Spleen (tissue), 13 donors: ENCODE measurements around the gene CYP2F1. TPM values are rescaled to one million over a fixed set of nuclear protein-coding genes. Genes with fewer than 3 reads are reported as not detected.

Experiments used
- DNase-seq: peaks from one replicate; pipeline ENCODE4 v3.0.0-alpha.2; 2020
- H3K27ac ChIP-seq, 8 donors: fragments of 200-600 bp; sonication (generic) in 7 of 8; 1 replicate in 4 of 8; 2 replicates in 4 of 8; pipeline versions ENCODE4 v1.5.0 to v1.8.0; 2016 to 2021; ENCODE audit warnings: inconsistent platforms in 4 of 8, mild to moderate bottlenecking in 4 of 8, moderate library complexity in 1 of 8
- H3K27me3 ChIP-seq, 7 donors: fragments of 200-600 bp; sonication (generic) in 6 of 7; replicated peaks in 1 of 7; 1 replicate in 4 of 7; 2 replicates in 3 of 7; pipeline versions ENCODE4 v1.5.0 to v1.8.0; 2016 to 2021; ENCODE audit warnings: inconsistent platforms in 3 of 7, mild to moderate bottlenecking in 1 of 7
- H3K36me3 ChIP-seq, 6 donors: fragments of 200-600 bp; sonication (generic) in 5 of 6; 1 replicate in 4 of 6; 2 replicates in 2 of 6; pipeline versions ENCODE4 v1.5.0 to v1.8.0; 2016 to 2021; ENCODE audit warnings: inconsistent platforms in 2 of 6
- H3K4me1 ChIP-seq, 6 donors: fragments of 200-600 bp; sonication (generic) in 5 of 6; 1 replicate in 3 of 6; 2 replicates in 3 of 6; pipeline versions ENCODE4 v1.5.0 to v1.8.0; 2016 to 2021; ENCODE audit warnings: inconsistent platforms in 3 of 6
- H3K4me3 ChIP-seq, 8 donors: fragments of 200-600 bp; sonication (generic) in 7 of 8; 1 replicate in 4 of 8; 2 replicates in 4 of 8; pipeline versions ENCODE4 v1.5.0 to v1.8.0; 2016 to 2021; ENCODE audit warnings: inconsistent platforms in 4 of 8, mild to moderate bottlenecking in 4 of 8, moderate library complexity in 2 of 8
- H3K9me3 ChIP-seq, 8 donors: fragments of 200-600 bp; sonication (generic) in 7 of 8; 1 replicate in 4 of 8; 2 replicates in 4 of 8; pipeline versions ENCODE4 v1.5.0 to v1.8.0; 2016 to 2021; ENCODE audit warnings: inconsistent platforms in 4 of 8
- CTCF ChIP-seq, 11 experiments: fragments of 200-600 bp in 7 of 11; fragments of 450-650 bp in 4 of 11; sonication (generic) in 4 of 11; IDR thresholded peaks in 8 of 11; conservative IDR thresholded peaks in 3 of 11; 1 replicate in 7 of 11; 2 replicates in 4 of 11; pipeline versions ENCODE4 v1.4.0 to v1.8.0; 2016 to 2021; ENCODE audit warnings: antibody characterized with exemption in 11 of 11, inconsistent platforms in 4 of 11, mild to moderate bottlenecking in 1 of 11
- POLR2A ChIP-seq, 3 donors: fragments of 450-650 bp; IDR thresholded peaks; one replicate each; pipeline ENCODE4 v1.5.1; 2017; ENCODE audit warnings: antibody characterized with exemption in 3 of 3, mild to moderate bottlenecking in 1 of 3
- POLR2AphosphoS5 ChIP-seq, 3 donors: sonication (generic); formaldehyde crosslinking; IDR thresholded peaks; one replicate each; pipeline ENCODE4 v1.5.1; 2017; ENCODE audit warnings: antibody characterized with exemption in 3 of 3
- WGBS, 5 donors: extraction: QIAGEN DNeasy Blood & Tissue Kit in 3 of 5; methylation state at CpG; one replicate each; pipeline versions ENCODE4 v1.1.5 to v1.1.7; 2013 to 2018; 5-methylcytosine and 5-hydroxymethylcytosine counted together
- intact Hi-C: fragments of 100-400 bp; cut with DNase I; formaldehyde crosslinking; loops from one replicate; pipeline ENCODE4 v1.15.0; 2023; ENCODE audit warnings: low total_unique reads
- long read RNA-seq, 2 donors: transcript quantifications; one replicate each; lab custom pipeline, GENCODE V29; 2026
- polyA plus RNA-seq, 3 donors: library from polyadenylated mRNA; stranded (reverse); fragments of 200-250 nt; gene quantifications; one replicate each; pipeline ENCODE4 v1.2.1, GENCODE V29; 2013
- total RNA-seq, 7 donors: library from RNA; depleted of rRNA in 3 of 7; stranded (reverse); fragments of >200 nt in 3 of 7; fragmentation: NEBNext Ultra II Directional in 4 of 7; extraction: Animal tissue kit (Norgen Biotek cat#: 25700) in 4 of 7; gene quantifications; one replicate each; pipeline versions ENCODE4 v1.1.0 to v1.2.1, GENCODE V29; 2016 to 2021
- donor health status: healthy with polysubstance abuse.
- donor health status: DM: no; HTN: no; CAD: no; lungs with moderate emphysema.
- donor health status: DM: no; HTN: no; CAD: no.
- donor health status: Bipolar disorder and iron deficiency.
- donor health status: healthy.
- donor health status: DM: no; HTN: no; CAD: no.
- donor health status: DM: yes; HTN: yes; CAD: no.

The CYP2F1 gene, protein sequence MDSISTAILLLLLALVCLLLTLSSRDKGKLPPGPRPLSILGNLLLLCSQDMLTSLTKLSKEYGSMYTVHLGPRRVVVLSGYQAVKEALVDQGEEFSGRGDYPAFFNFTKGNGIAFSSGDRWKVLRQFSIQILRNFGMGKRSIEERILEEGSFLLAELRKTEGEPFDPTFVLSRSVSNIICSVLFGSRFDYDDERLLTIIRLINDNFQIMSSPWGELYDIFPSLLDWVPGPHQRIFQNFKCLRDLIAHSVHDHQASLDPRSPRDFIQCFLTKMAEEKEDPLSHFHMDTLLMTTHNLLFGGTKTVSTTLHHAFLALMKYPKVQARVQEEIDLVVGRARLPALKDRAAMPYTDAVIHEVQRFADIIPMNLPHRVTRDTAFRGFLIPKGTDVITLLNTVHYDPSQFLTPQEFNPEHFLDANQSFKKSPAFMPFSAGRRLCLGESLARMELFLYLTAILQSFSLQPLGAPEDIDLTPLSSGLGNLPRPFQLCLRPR
- not detected for total RNA-seq
- not detected for polyA plus RNA-seq
- long read RNA-seq, donor 1, result 0 reads
- long read RNA-seq, donor 2, result 0 reads

DNA sequence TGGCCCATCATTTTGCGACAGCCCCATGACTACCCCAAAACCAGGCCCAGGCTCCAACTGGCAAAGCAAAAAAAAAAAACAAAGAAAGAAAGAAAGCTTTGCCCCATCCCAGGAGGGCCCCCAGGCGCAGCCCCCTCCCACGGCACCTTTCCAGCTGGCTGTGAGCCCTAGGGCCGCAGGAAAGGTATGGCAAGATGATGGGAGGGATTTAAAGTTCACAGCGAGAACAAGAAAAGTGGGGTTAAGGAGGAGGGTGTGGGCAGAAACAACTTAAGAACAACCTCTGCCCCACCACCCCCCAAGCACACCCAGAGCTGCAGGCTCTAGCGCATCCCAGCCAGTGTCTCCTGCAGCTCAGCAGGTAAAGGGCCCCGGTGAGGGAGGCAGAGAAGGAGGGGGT lies at the start of gene CYP2F1:
CYP2F1 (plus strand) TSS at position 301 of the 400 bp plus-strand sequence. CDS start 1,757 bp downstream, outside the sequence.
- Histone ChIP-seq H3K4me1 (no peaks in the 10 kb centered on the region), H3K4me3 (no peak within 1 kb of the TSS), H3K27me3 (peaks cover 0 to 7% (median 0%) of the 10 kb centered on the region in 7 donors), H3K27ac (no peak within 1 kb of the TSS), H3K9me3 (no peaks in the 10 kb centered on the region), H3K36me3 (no peaks in the 10 kb centered on the region)
- no peak for TF ChIP-seq CTCF (IDR thresholded peaks at IDR 0.05 in 8 of 11, conservative IDR thresholded peaks at IDR 0.05 in 3 of 11)
- TF ChIP-seq POLR2AphosphoS5 (IDR thresholded peaks at IDR 0.05), result no peak
- no peak for DNase-seq
- intact Hi-C loops, result no loop called here
- 70 to 84% (median 80%) methylated on average over 6 to 7 of the region's 7 CpGs for WGBS, 5 donors

GRCh38 chr19:41064974-41065569 lies 49.2 kb upstream of the CYP2F1 start:
- no peaks in the 10 kb centered on the region for H3K36me3 ChIP-seq
- H3K4me3 ChIP-seq, result no peak overlapping the region
- no peaks in the 10 kb centered on the region for H3K4me1 ChIP-seq
- H3K27me3 ChIP-seq, result peaks cover 0 to 38% (median 4%) of the 10 kb centered on the region in 7 donors
- WGBS, 5 donors, result 60 to 72% (median 63%) methylated on average over 7 of the region's 7 CpGs
- DNase-seq, result no peak
- H3K27ac ChIP-seq, result no peak overlapping the region
- intact Hi-C loops, result no loop called here
- H3K9me3 ChIP-seq, result no peaks in the 10 kb centered on the region
- TF ChIP-seq POLR2A (IDR thresholded peaks at IDR 0.05) (no peak), CTCF (IDR thresholded peaks at IDR 0.05 in 8 of 11, conservative IDR thresholded peaks at IDR 0.05 in 3 of 11) (no peak), POLR2AphosphoS5 (IDR thresholded peaks at IDR 0.05) (no peak)

DNA sequence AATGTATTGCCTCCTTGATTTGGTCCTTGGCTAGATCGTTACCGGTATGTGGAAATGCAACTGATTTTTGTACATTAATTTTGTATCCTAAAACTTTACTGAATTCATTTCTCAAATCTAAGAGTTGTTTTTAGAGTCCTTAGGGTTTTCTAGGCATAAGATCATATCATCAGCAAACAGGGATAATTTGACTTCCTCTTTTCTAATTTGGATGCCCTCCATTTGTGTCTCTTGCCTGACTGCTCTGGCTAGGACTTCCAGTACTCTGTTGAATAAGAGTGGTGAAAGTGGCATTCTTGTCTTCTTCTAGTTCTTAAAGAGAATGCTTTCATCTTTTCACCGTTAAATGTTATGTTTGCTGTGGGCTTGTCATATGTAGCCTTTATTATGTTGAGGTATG lies 37.9 kb upstream of the CYP2F1 start:
- no peaks in the 10 kb centered on the region for H3K4me1 ChIP-seq
- intact Hi-C loops, result no loop called here
- 82 to 96% (median 90%) methylated on average over 3 of the region's 3 CpGs for WGBS, 5 donors
- TF ChIP-seq POLR2A (IDR thresholded peaks at IDR 0.05), result no peak
- TF ChIP-seq POLR2AphosphoS5 (IDR thresholded peaks at IDR 0.05), result no peak
- TF ChIP-seq CTCF (IDR thresholded peaks at IDR 0.05 in 8 of 11, conservative IDR thresholded peaks at IDR 0.05 in 3 of 11), result no peak
- H3K9me3 ChIP-seq, result peaks cover 0 to 28% (median 24%) of the 10 kb centered on the region in 8 donors
- no peaks in the 10 kb centered on the region for H3K36me3 ChIP-seq
- no peak for DNase-seq
- H3K27ac ChIP-seq, result no peak overlapping the region
- H3K4me3 ChIP-seq, result no peak overlapping the region
- peaks cover 0 to 28% (median 0%) of the 10 kb centered on the region in 7 donors for H3K27me3 ChIP-seq

DNA sequence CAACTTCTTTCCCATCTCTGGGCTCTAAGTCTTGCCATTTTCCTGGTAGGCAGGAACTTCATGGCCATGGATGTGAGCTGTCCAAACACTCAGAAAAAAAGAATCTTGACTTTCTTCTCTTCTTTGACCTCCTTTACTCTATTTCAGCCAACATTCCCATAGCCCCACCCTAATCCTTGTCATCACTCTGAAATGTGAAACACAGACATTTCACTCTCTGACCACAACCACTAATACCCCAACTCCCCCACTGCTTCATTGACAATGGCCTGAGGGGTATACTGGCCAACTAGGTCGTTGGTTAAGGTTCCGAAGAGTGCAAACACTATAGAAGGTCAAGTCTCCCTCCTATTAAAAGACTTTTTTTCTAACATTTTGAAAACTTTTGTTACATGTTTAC lies 30.7 kb upstream of the CYP2F1 start:
- 68 to 79% (median 74%) methylated on average over 2 of the region's 2 CpGs for WGBS, 5 donors
- Histone ChIP-seq H3K27me3 (peaks cover 0 to 50% (median 0%) of the 10 kb centered on the region in 7 donors), H3K27ac (no peak overlapping the region), H3K4me3 (no peak overlapping the region), H3K9me3 (peaks cover 0 to 29% (median 24%) of the 10 kb centered on the region in 8 donors), H3K4me1 (no peaks in the 10 kb centered on the region), H3K36me3 (no peaks in the 10 kb centered on the region)
- intact Hi-C loops, result no loop called here
- no peak for TF ChIP-seq POLR2A (IDR thresholded peaks at IDR 0.05)
- no peak for TF ChIP-seq POLR2AphosphoS5 (IDR thresholded peaks at IDR 0.05)
- no peak for TF ChIP-seq CTCF (IDR thresholded peaks at IDR 0.05 in 8 of 11, conservative IDR thresholded peaks at IDR 0.05 in 3 of 11)
- no peak for DNase-seq
